ENCODE results near the gene STAB2.

STAB2 gene

DNA sequence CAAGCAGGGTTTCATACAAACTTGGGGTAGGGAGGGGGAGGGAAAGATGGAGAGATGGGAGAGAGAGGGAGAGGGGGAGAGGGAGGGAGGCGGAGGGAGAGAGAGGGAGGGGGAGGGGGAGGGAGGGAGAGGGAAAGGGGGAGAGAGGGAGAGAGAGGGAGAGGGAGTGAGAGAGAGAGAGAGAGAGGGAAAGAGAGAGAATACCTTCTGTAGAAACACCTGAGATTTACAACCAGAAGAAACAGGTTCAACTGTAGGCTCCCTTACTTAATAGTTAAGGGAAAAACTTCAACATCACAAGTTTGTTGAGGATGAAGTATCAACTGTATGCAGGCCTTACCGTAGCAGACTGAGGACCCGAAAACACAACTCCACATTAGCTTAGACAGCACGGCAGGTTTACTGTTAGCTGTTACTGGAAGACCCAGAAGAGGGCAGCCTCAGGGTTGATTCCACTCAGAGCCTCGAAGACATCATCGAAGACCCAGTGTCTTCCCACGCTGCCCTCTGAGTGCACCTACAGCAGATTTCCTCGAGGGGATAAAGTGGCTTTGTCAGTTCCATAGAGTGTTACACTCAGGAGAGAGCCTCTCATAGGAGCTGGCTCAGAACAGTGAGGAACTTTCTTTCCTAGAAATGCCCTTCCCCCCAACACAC, 181.5 kb downstream of the STAB2 start:
- no peak for DNase-seq (ENCODE audit: low spot score)
- TF ChIP-seq, protein P1, sequence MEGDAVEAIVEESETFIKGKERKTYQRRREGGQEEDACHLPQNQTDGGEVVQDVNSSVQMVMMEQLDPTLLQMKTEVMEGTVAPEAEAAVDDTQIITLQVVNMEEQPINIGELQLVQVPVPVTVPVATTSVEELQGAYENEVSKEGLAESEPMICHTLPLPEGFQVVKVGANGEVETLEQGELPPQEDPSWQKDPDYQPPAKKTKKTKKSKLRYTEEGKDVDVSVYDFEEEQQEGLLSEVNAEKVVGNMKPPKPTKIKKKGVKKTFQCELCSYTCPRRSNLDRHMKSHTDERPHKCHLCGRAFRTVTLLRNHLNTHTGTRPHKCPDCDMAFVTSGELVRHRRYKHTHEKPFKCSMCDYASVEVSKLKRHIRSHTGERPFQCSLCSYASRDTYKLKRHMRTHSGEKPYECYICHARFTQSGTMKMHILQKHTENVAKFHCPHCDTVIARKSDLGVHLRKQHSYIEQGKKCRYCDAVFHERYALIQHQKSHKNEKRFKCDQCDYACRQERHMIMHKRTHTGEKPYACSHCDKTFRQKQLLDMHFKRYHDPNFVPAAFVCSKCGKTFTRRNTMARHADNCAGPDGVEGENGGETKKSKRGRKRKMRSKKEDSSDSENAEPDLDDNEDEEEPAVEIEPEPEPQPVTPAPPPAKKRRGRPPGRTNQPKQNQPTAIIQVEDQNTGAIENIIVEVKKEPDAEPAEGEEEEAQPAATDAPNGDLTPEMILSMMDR (IDR thresholded peaks at IDR 0.05; ENCODE audit: extremely low read depth, missing control alignments), result no peak

GRCh38 chr12:103769240-103769945, 182.3 kb downstream of the STAB2 start:
- DNase-seq (ENCODE audit: low spot score), result no peak
- TF ChIP-seq, protein P1 (IDR thresholded peaks at IDR 0.05; ENCODE audit: extremely low read depth, missing control alignments), result no peak

DNA sequence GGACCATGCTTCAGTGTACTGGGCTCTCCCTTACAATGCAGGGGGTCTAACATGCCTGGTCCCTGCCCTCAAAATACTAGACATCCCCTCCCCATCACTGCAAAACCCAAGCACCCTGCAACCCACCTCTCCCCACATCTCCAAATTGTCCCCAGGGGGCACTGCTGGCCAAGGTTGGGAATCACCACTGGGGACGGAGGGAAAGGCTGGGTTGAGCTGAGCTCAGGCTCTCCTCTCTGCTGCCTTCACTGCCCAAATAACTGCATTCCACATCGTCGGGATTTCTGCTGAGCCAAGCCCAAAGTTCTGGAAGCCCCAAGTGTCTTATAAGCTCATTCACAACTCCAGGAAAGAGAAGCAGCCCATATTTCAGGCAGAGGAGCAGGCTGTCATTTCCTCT, 184.4 kb downstream of the STAB2 start:
- TF ChIP-seq, protein P1 (IDR thresholded peaks at IDR 0.05; ENCODE audit: extremely low read depth, missing control alignments), result no peak
- peak; percentile 18 for DNase-seq (ENCODE audit: low spot score)

- TF ChIP-seq, protein P1 (IDR thresholded peaks at IDR 0.05; ENCODE audit: extremely low read depth, missing control alignments), result no peak
Observed at GRCh38 chr12:103772367-103773108, 185.5 kb downstream of the STAB2 start.

DNA sequence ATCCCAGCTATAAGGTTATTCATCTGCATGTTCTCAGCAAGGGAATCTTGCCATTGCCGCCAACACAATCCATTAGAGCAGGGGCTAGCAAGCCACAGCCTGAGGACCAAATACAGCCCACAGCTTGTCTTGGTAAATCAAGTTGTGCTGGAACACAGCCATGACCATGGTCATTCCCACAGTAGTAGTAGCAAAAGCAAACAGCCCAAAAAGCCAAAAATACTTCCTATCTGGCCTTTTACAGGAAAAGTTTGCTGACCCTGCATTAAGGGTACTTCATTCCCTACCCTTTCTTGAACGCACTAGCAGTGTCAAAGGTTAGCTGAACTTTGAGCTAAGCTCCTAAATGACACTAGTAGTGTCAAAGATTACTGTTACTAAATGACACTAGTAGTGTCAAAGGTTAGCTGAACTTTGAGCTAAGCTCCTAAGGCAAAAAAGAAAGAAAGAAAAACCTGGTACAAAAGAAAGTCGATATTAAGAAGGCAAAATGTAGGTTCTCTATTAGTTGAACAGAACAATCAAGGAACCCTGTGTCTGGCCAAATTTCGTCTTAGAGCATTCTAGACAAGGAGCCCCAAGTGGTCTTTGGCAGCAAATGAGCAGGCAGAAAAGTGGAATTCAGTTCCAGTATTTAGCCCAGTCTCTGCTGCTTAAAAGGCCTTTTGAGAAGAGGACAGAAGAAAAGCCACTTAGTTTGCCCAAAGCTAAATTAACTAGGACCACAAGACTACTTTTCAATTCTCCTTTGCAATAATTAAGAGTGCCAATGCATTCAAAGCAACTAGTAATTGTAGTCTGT, 186.2 kb downstream of the STAB2 start:
- no peak for DNase-seq (ENCODE audit: low spot score)
- TF ChIP-seq, protein P1 (IDR thresholded peaks at IDR 0.05; ENCODE audit: extremely low read depth, missing control alignments), result no peak

More at GRCh38 chr12:103772367-103773108, 185.5 kb downstream of the STAB2 start:
- DNase-seq (ENCODE audit: low spot score), result no peak

GRCh38 chr12:103774977-103775560, 188.0 kb downstream of the STAB2 start:
- DNase-seq (ENCODE audit: low spot score), result no peak
- TF ChIP-seq, protein P1 (IDR thresholded peaks at IDR 0.05; ENCODE audit: extremely low read depth, missing control alignments), result no peak
